WTC11 (cell line): ENCODE measurements around the gene C12orf56. TPM values are rescaled to one million over a fixed set of nuclear protein-coding genes. Genes with fewer than 3 reads are reported as not detected.

ENCODE experiments used
- ATAC-seq: fragments of 200-7000 bp; cut with Tn5 transposase; 2 replicates; pipeline ENCODE4 v1.10.0; 2021; ENCODE audit warnings: mild to moderate bottlenecking, moderate library complexity
- CTCF ChIA-PET: fragments of 300-600 bp; sonication (Branson Sonifier 250); formaldehyde crosslinking; loops from one replicate; lab custom pipeline; 2021; ENCODE audit warnings: antibody characterized with exemption; lab: Charles Lee
- POLR2A ChIA-PET: fragments of 350-600 bp; sonication (Branson Sonifier 250); formaldehyde crosslinking; loops from one replicate; lab custom pipeline; 2021; ENCODE audit warnings: antibody characterized with exemption; lab: Charles Lee
- DNase-seq: peaks from one replicate; pipeline ENCODE4 v3.0.0; 2021; ENCODE audit warnings: low spot score
- H3K27ac Mint-ChIP-seq: 2 replicates; pipeline ENCODE4 v1.8.0; 2021; ENCODE audit warnings: mixed read lengths
- H3K27me3 Mint-ChIP-seq: 2 replicates; pipeline ENCODE4 v1.8.0; 2021; ENCODE audit warnings: low read depth, mild to moderate bottlenecking, moderate library complexity, mixed read lengths
- H3K36me3 Mint-ChIP-seq: 2 replicates; pipeline ENCODE4 v1.8.0; 2021; ENCODE audit warnings: mixed read lengths
- H3K4me1 Mint-ChIP-seq: 2 replicates; pipeline ENCODE4 v1.8.0; 2022; ENCODE audit warnings: mixed read lengths
- H3K4me3 Mint-ChIP-seq: 2 replicates; pipeline ENCODE4 v1.8.0; 2021; ENCODE audit warnings: mild to moderate bottlenecking, moderate library complexity, mixed read lengths
- H3K9me3 Mint-ChIP-seq: 2 replicates; pipeline ENCODE4 v1.8.0; 2021; ENCODE audit warnings: mixed read lengths
- ETV6 ChIP-seq: sonication (generic); formaldehyde crosslinking; IDR thresholded peaks from 2 replicates; pipeline ENCODE4 v1.8.1; 2022; ENCODE audit warnings: mild to moderate bottlenecking, missing genetic modification reagents
- FOXJ3 ChIP-seq: sonication (generic); formaldehyde crosslinking; IDR thresholded peaks from 2 replicates; pipeline ENCODE4 v1.9.0; 2021; ENCODE audit warnings: missing genetic modification reagents, mild to moderate bottlenecking, borderline replicate concordance
- FOXK1 ChIP-seq: sonication (generic); formaldehyde crosslinking; IDR thresholded peaks from 2 replicates; pipeline ENCODE4 v1.8.0; 2022; ENCODE audit warnings: mild to moderate bottlenecking, moderate library complexity, missing genetic modification reagents
- NFYB ChIP-seq: sonication (generic); formaldehyde crosslinking; conservative IDR thresholded peaks from 2 replicates; pipeline ENCODE4 v1.8.0; 2022; ENCODE audit warnings: low read depth, missing genetic modification reagents
- NR1H2 ChIP-seq: sonication (generic); formaldehyde crosslinking; IDR thresholded peaks from 2 replicates; pipeline ENCODE4 v1.9.0; 2021; ENCODE audit warnings: mild to moderate bottlenecking, moderate library complexity, missing genetic modification reagents
- NR2C2 ChIP-seq: sonication (generic); formaldehyde crosslinking; IDR thresholded peaks from 2 replicates; pipeline ENCODE4 v1.8.0; 2022; ENCODE audit warnings: mild to moderate bottlenecking, missing genetic modification reagents
- SOX15 ChIP-seq: fragments of 250-450 bp; sonication (Bioruptor Pico); IDR thresholded peaks from 2 replicates; pipeline ENCODE4 v1.9.0; 2021; ENCODE audit warnings: mild to moderate bottlenecking
- TCF7 ChIP-seq: sonication (generic); formaldehyde crosslinking; IDR thresholded peaks from 2 replicates; pipeline ENCODE4 v1.8.0; 2022; ENCODE audit warnings: mild to moderate bottlenecking, low read depth, missing genetic modification reagents, moderate library complexity
- TEAD4 ChIP-seq: sonication (generic); formaldehyde crosslinking; IDR thresholded peaks from 2 replicates; pipeline ENCODE4 v1.8.0; 2022; ENCODE audit warnings: mild to moderate bottlenecking, missing genetic modification reagents
- total RNA-seq: library from RNA; stranded (reverse); gene quantifications from 3 replicates; pipeline ENCODE4 v1.2.3, GENCODE V29; 2021
- TF ChIP-seq, protein P1 (sequence below): sonication (generic); formaldehyde crosslinking; IDR thresholded peaks from 2 replicates; pipeline ENCODE4 v1.8.0; 2023; ENCODE audit warnings: missing genetic modification reagents, mild to moderate bottlenecking, borderline replicate concordance
- TF ChIP-seq, protein P2 (sequence below): sonication (generic); formaldehyde crosslinking; conservative IDR thresholded peaks from 2 replicates; pipeline ENCODE4 v1.8.1; 2022; ENCODE audit warnings: mild to moderate bottlenecking, missing genetic modification reagents
- TF ChIP-seq, protein P3 (sequence below): sonication (generic); formaldehyde crosslinking; conservative IDR thresholded peaks from 2 replicates; pipeline ENCODE4 v1.8.1; 2023; ENCODE audit warnings: mild to moderate bottlenecking, low read depth, missing genetic modification reagents, moderate library complexity
- TF ChIP-seq, protein P4 (sequence below): sonication (generic); formaldehyde crosslinking; IDR thresholded peaks from 2 replicates; pipeline ENCODE4 v1.8.1; 2023; ENCODE audit warnings: mild to moderate bottlenecking, moderate library complexity, missing genetic modification reagents
- TF ChIP-seq, protein P5 (sequence below): sonication (generic); formaldehyde crosslinking; IDR thresholded peaks from 2 replicates; pipeline ENCODE4 v1.8.1; 2023; ENCODE audit warnings: mild to moderate bottlenecking, missing genetic modification reagents
- TF ChIP-seq, protein P6 (sequence below): fragments of 200-600 bp; IDR thresholded peaks from 2 replicates; pipeline ENCODE4 v1.8.0; 2022; ENCODE audit warnings: antibody characterized with exemption
- TF ChIP-seq, protein P7 (sequence below): sonication (generic); formaldehyde crosslinking; IDR thresholded peaks from 2 replicates; pipeline ENCODE4 v1.8.1; 2022; ENCODE audit warnings: mild to moderate bottlenecking, missing genetic modification reagents, moderate library complexity, borderline replicate concordance

The C12orf56 gene
- total RNA-seq, 1 experiment from 2014 or later, result 2.5 TPM

DNA sequence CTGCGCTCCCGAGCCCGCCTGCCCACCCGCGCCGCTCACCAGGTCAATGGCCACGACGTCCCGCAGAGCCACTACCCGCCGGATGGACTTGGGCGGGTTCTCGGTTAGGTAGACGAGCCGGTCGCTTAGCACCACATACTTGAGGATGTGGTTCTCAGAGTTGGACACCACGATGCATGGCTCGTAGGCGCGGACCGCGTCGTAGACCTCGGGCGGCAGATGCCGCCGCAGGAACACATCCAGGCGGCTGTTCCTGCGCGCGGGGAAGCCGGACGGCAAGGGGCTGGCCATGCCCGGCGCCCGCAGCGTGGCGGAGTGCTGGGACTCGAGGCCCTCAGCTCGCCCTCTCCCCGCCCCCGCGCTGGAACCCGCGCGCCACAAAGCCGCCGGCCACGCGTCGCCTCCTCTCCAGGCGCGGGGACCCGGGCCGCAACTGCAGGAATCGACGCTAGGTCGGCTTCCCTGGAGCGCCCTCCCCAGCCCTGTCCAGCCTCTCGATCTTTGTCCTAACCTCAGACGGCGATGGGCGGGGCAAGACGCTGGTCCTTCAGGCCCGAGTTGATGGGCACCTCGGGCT is at the start of gene C12orf56 (continued):
- TF ChIP-seq, protein P1, sequence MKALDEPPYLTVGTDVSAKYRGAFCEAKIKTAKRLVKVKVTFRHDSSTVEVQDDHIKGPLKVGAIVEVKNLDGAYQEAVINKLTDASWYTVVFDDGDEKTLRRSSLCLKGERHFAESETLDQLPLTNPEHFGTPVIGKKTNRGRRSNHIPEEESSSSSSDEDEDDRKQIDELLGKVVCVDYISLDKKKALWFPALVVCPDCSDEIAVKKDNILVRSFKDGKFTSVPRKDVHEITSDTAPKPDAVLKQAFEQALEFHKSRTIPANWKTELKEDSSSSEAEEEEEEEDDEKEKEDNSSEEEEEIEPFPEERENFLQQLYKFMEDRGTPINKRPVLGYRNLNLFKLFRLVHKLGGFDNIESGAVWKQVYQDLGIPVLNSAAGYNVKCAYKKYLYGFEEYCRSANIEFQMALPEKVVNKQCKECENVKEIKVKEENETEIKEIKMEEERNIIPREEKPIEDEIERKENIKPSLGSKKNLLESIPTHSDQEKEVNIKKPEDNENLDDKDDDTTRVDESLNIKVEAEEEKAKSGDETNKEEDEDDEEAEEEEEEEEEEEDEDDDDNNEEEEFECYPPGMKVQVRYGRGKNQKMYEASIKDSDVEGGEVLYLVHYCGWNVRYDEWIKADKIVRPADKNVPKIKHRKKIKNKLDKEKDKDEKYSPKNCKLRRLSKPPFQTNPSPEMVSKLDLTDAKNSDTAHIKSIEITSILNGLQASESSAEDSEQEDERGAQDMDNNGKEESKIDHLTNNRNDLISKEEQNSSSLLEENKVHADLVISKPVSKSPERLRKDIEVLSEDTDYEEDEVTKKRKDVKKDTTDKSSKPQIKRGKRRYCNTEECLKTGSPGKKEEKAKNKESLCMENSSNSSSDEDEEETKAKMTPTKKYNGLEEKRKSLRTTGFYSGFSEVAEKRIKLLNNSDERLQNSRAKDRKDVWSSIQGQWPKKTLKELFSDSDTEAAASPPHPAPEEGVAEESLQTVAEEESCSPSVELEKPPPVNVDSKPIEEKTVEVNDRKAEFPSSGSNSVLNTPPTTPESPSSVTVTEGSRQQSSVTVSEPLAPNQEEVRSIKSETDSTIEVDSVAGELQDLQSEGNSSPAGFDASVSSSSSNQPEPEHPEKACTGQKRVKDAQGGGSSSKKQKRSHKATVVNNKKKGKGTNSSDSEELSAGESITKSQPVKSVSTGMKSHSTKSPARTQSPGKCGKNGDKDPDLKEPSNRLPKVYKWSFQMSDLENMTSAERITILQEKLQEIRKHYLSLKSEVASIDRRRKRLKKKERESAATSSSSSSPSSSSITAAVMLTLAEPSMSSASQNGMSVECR (CRISPR knock-in tag), result peak; percentile 53; the same call in 1 of the 2 replicates
- TF ChIP-seq FOXJ3 (CRISPR knock-in tag) (no peak), TEAD4 (no peak), NR2C2 (CRISPR knock-in tag) (peak; percentile 53; the same call in 1 of the 2 replicates), NFYB (CRISPR knock-in tag) (no peak), ETV6 (CRISPR knock-in tag) (peak; percentile 73), TCF7 (peak; percentile 60; the same call in 1 of the 2 replicates)
- TF ChIP-seq, protein P2, sequence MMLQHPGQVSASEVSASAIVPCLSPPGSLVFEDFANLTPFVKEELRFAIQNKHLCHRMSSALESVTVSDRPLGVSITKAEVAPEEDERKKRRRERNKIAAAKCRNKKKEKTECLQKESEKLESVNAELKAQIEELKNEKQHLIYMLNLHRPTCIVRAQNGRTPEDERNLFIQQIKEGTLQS (CRISPR knock-in tag), result peak; percentile 23; the same call in 1 of the 2 replicates
- TF ChIP-seq, protein P3, sequence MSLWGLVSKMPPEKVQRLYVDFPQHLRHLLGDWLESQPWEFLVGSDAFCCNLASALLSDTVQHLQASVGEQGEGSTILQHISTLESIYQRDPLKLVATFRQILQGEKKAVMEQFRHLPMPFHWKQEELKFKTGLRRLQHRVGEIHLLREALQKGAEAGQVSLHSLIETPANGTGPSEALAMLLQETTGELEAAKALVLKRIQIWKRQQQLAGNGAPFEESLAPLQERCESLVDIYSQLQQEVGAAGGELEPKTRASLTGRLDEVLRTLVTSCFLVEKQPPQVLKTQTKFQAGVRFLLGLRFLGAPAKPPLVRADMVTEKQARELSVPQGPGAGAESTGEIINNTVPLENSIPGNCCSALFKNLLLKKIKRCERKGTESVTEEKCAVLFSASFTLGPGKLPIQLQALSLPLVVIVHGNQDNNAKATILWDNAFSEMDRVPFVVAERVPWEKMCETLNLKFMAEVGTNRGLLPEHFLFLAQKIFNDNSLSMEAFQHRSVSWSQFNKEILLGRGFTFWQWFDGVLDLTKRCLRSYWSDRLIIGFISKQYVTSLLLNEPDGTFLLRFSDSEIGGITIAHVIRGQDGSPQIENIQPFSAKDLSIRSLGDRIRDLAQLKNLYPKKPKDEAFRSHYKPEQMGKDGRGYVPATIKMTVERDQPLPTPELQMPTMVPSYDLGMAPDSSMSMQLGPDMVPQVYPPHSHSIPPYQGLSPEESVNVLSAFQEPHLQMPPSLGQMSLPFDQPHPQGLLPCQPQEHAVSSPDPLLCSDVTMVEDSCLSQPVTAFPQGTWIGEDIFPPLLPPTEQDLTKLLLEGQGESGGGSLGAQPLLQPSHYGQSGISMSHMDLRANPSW (CRISPR knock-in tag), result peak; percentile 95; the same call in 1 of the 2 replicates
- TF ChIP-seq, protein P4, sequence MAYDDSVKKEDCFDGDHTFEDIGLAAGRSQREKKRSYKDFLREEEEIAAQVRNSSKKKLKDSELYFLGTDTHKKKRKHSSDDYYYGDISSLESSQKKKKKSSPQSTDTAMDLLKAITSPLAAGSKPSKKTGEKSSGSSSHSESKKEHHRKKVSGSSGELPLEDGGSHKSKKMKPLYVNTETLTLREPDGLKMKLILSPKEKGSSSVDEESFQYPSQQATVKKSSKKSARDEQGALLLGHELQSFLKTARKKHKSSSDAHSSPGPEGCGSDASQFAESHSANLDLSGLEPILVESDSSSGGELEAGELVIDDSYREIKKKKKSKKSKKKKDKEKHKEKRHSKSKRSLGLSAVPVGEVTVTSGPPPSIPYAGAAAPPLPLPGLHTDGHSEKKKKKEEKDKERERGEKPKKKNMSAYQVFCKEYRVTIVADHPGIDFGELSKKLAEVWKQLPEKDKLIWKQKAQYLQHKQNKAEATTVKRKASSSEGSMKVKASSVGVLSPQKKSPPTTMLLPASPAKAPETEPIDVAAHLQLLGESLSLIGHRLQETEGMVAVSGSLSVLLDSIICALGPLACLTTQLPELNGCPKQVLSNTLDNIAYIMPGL, result peak; percentile 78

DNA sequence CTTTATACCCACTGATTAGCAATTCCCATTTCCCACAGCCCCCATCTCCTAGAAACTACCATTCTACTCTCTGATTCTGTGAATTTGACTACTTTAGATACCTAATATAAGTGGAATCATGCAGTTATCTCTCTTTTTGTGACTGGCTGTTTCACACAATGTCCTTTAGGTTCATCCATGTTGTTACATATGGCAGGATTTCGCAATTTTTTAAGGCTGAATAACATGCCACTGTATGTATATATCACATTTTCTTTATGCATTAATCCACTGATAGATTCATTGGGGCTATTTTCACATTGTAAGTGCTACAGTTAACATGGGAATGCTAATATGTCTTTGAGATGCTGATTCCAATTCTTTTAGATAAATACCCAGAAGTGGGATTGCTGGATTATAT is 49.5 kb upstream of the C12orf56 start:
- ChIA-PET CTCF (no interaction called here), POLR2A (no interaction called here)
- Mint-ChIP-seq H3K4me1 (no peaks in the 10 kb centered on the region), H3K27ac (no peak overlapping the region), H3K27me3 (no peaks in the 10 kb centered on the region), H3K9me3 (no peaks in the 10 kb centered on the region), H3K36me3 (peaks cover 74% of the 10 kb centered on the region), H3K4me3 (no peak overlapping the region)
- ATAC-seq (no peak), DNase-seq (no peak)
- TF ChIP-seq SOX15 (CRISPR knock-in tag) (no peak), NR1H2 (CRISPR knock-in tag) (no peak), FOXK1 (no peak)
- TF ChIP-seq, protein P5, sequence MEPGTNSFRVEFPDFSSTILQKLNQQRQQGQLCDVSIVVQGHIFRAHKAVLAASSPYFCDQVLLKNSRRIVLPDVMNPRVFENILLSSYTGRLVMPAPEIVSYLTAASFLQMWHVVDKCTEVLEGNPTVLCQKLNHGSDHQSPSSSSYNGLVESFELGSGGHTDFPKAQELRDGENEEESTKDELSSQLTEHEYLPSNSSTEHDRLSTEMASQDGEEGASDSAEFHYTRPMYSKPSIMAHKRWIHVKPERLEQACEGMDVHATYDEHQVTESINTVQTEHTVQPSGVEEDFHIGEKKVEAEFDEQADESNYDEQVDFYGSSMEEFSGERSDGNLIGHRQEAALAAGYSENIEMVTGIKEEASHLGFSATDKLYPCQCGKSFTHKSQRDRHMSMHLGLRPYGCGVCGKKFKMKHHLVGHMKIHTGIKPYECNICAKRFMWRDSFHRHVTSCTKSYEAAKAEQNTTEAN, result no peak
- TF ChIP-seq, protein P6, sequence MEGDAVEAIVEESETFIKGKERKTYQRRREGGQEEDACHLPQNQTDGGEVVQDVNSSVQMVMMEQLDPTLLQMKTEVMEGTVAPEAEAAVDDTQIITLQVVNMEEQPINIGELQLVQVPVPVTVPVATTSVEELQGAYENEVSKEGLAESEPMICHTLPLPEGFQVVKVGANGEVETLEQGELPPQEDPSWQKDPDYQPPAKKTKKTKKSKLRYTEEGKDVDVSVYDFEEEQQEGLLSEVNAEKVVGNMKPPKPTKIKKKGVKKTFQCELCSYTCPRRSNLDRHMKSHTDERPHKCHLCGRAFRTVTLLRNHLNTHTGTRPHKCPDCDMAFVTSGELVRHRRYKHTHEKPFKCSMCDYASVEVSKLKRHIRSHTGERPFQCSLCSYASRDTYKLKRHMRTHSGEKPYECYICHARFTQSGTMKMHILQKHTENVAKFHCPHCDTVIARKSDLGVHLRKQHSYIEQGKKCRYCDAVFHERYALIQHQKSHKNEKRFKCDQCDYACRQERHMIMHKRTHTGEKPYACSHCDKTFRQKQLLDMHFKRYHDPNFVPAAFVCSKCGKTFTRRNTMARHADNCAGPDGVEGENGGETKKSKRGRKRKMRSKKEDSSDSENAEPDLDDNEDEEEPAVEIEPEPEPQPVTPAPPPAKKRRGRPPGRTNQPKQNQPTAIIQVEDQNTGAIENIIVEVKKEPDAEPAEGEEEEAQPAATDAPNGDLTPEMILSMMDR, result no peak
- TF ChIP-seq, protein P7, sequence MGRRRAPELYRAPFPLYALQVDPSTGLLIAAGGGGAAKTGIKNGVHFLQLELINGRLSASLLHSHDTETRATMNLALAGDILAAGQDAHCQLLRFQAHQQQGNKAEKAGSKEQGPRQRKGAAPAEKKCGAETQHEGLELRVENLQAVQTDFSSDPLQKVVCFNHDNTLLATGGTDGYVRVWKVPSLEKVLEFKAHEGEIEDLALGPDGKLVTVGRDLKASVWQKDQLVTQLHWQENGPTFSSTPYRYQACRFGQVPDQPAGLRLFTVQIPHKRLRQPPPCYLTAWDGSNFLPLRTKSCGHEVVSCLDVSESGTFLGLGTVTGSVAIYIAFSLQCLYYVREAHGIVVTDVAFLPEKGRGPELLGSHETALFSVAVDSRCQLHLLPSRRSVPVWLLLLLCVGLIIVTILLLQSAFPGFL (CRISPR knock-in tag), result no peak
- TF ChIP-seq, protein P1 (CRISPR knock-in tag), result no peak
